Erythroblast (primary cell): ENCODE results near the gene ZNF500.

Experiments
- GATA1 ChIP-seq: IDR thresholded peaks from 2 replicates; pipeline ENCODE4 v1.6.1; 2011; ENCODE audit warnings: low read depth, mild to moderate bottlenecking, control low read depth, low read length, moderate library complexity
- POLR2A ChIP-seq: IDR thresholded peaks from 2 replicates; pipeline ENCODE4 v1.6.1; 2011; ENCODE audit warnings: mild to moderate bottlenecking, low read length

GRCh38 chr16:4700997-4701743 is 65.8 kb downstream of the ZNF500 start:
- TF ChIP-seq POLR2A (no peak), GATA1 (no peak)
